B cell (primary cell): Measurements from ENCODE around the gene HYAL2. TPM values are rescaled to one million over a fixed set of nuclear protein-coding genes. Genes with fewer than 3 reads are reported as not detected.

Source experiments
- ATAC-seq: fragments of 200-7000 bp; cut with Tn5 transposase; one replicate; pipeline ENCODE4 v1.10.0; 2021; ENCODE audit warnings: low read depth, mild to moderate bottlenecking, moderate number of reproducible peaks, moderate library complexity
- CTCF ChIA-PET: fragments of 350-600 bp; sonication (Branson Sonifier 250); formaldehyde crosslinking; loops from one replicate; lab custom pipeline; 2021; ENCODE audit warnings: antibody characterized with exemption, inconsistent platforms; lab: Charles Lee
- POLR2A ChIA-PET: fragments of 350-600 bp; sonication (Branson Sonifier 250); formaldehyde crosslinking; loops from one replicate; lab custom pipeline; 2021; ENCODE audit warnings: antibody characterized with exemption; lab: Charles Lee
- DNase-seq: peaks from one replicate; pipeline ENCODE4 v3.0.0; 2013
- H2AFZ ChIP-seq: 2 replicates; pipeline ENCODE4 v1.6.1; 2012; ENCODE audit warnings: mild to moderate bottlenecking, low read depth, low read length; ENCODE audit not compliant: insufficient read depth, poor library complexity, severe bottlenecking
- H3K27ac ChIP-seq, 2 donors: 1 replicate in 1 of 2; 2 replicates in 1 of 2; pipeline ENCODE4 v1.5.1; 2012 to 2013; ENCODE audit warnings: low read length in 2 of 2, mild to moderate bottlenecking in 2 of 2, moderate library complexity in 1 of 2
- H3K27me3 ChIP-seq, 4 experiments: fragments of 200-600 bp in 1 of 4; sonication (generic) in 1 of 4; replicated peaks in 1 of 4; 1 replicate in 2 of 4; 2 replicates in 2 of 4; pipeline versions ENCODE4 v1.6.1 to v1.7.0; 2013 to 2016; ENCODE audit warnings: low read length in 3 of 4, mild to moderate bottlenecking in 2 of 4, mixed read lengths in 1 of 4, moderate library complexity in 1 of 4; ENCODE audit not compliant: insufficient read depth in 4 of 4, control insufficient read depth in 3 of 4; ENCODE audit errors: control extremely low read depth in 1 of 4
- H3K36me3 ChIP-seq, 2 experiments: replicated peaks in 1 of 2; 1 replicate in 1 of 2; 2 replicates in 1 of 2; pipeline versions ENCODE4 v1.6.1 to v1.7.1; 2013; ENCODE audit warnings: low read length in 1 of 2; ENCODE audit not compliant: insufficient read depth in 2 of 2, control insufficient read depth in 1 of 2; ENCODE audit errors: control extremely low read depth in 1 of 2, extremely low read depth in 1 of 2
- H3K4me1 ChIP-seq, 2 donors: fragments of 200-600 bp in 1 of 2; sonication (generic) in 1 of 2; 1 replicate in 1 of 2; 2 replicates in 1 of 2; pipeline versions ENCODE4 v1.5.1 to v1.6.1; 2013 to 2017; ENCODE audit warnings: low read length in 2 of 2; ENCODE audit not compliant: control insufficient read depth in 2 of 2, insufficient read depth in 2 of 2
- H3K4me2 ChIP-seq: replicated peaks from 2 replicates; pipeline ENCODE3; 2012; ENCODE audit warnings: mild to moderate bottlenecking, low read depth, low read length; ENCODE audit not compliant: poor library complexity, severe bottlenecking
- H3K4me3 ChIP-seq, 5 experiments: fragments of 200-600 bp in 1 of 5; sonication (generic) in 1 of 5; 1 replicate in 3 of 5; 2 replicates in 2 of 5; pipeline versions ENCODE4 v1.5.1 to v1.7.0; 2011 to 2016; ENCODE audit warnings: low read length in 4 of 5, mild to moderate bottlenecking in 4 of 5, low read depth in 2 of 5, control low read depth in 1 of 5, moderate library complexity in 1 of 5; ENCODE audit not compliant: insufficient read depth in 1 of 5; ENCODE audit errors: control extremely low read depth in 1 of 5, extremely low read depth in 1 of 5
- H3K79me2 ChIP-seq: fragments of 200-600 bp; sonication (generic); one replicate; pipeline ENCODE4 v1.6.0; 2016; ENCODE audit warnings: low read length; ENCODE audit not compliant: control insufficient read depth, insufficient read depth
- H3K9ac ChIP-seq: fragments of 200-600 bp; sonication (generic); 2 replicates; pipeline ENCODE4 v1.6.1; 2017; ENCODE audit warnings: mild to moderate bottlenecking, low read length, moderate library complexity
- H3K9me3 ChIP-seq, 3 donors: one replicate each; pipeline versions ENCODE4 v1.6.1 to v1.7.1; 2013; ENCODE audit warnings: low read length in 2 of 3; ENCODE audit not compliant: control insufficient read depth in 2 of 3, insufficient read depth in 1 of 3; ENCODE audit errors: control extremely low read depth in 1 of 3
- H4K20me1 ChIP-seq: 2 replicates; pipeline ENCODE4 v1.6.0; 2012; ENCODE audit warnings: mild to moderate bottlenecking, low read length; ENCODE audit not compliant: insufficient read depth, control insufficient read depth, poor library complexity, severe bottlenecking
- H3K27ac Mint-ChIP-seq: one replicate; pipeline ENCODE4 v1.8.0; 2021; ENCODE audit warnings: mixed read lengths
- H3K27me3 Mint-ChIP-seq: one replicate; pipeline ENCODE4 v1.8.0; 2021; ENCODE audit warnings: mixed read lengths
- H3K4me1 Mint-ChIP-seq: one replicate; pipeline ENCODE4 v1.8.0; 2021; ENCODE audit warnings: mixed read lengths
- H3K4me3 Mint-ChIP-seq: one replicate; pipeline ENCODE4 v1.8.0; 2021; ENCODE audit warnings: mixed read lengths
- H3K9me3 Mint-ChIP-seq: one replicate; pipeline ENCODE4 v1.8.0; 2022; ENCODE audit warnings: mixed read lengths; ENCODE audit not compliant: insufficient read depth
- EZH2 ChIP-seq: IDR thresholded peaks from 2 replicates; pipeline ENCODE4 v1.6.1; 2012; ENCODE audit warnings: borderline replicate concordance, low read depth, mild to moderate bottlenecking, moderate library complexity, low read length; ENCODE audit not compliant: insufficient read depth, poor library complexity, severe bottlenecking
- WGBS: methylation state at CpG from one replicate; pipeline ENCODE4 v1.1.5; 2013; ENCODE audit warnings: missing lambda C conversion rate; ENCODE audit not compliant: insufficient coverage; 5-methylcytosine and 5-hydroxymethylcytosine counted together
- intact Hi-C: fragments of 100-400 bp; cut with micrococcal nuclease; formaldehyde crosslinking; loops from one replicate; pipeline ENCODE4 v1.10.0; 2022
- polyA plus RNA-seq: library from polyadenylated mRNA; depleted of rRNA; stranded (reverse); fragments of >200 nt; gene quantifications from 2 replicates; pipeline ENCODE4 v1.2.3, GENCODE V29; 2012
- total RNA-seq, 2 donors: library from RNA; stranded (reverse); fragments of 120-200 nt in 1 of 2; gene quantifications; 1 replicate in 1 of 2; 2 replicates in 1 of 2; pipeline versions ENCODE4 v1.2.3 to v1.2.4, GENCODE V29; 2013 to 2022
- TF ChIP-seq, protein P1 (sequence below): fragments of 200-600 bp; IDR thresholded peaks from one replicate; pipeline ENCODE4 v1.8.0; 2022; ENCODE audit warnings: antibody characterized with exemption, mild to moderate bottlenecking

Gene HYAL2
- total and polyA plus RNA-seq, 2 donors (not counting 1 experiment from before 2014, with no cell fraction given) = 4.2 to 5.1 TPM

DNA sequence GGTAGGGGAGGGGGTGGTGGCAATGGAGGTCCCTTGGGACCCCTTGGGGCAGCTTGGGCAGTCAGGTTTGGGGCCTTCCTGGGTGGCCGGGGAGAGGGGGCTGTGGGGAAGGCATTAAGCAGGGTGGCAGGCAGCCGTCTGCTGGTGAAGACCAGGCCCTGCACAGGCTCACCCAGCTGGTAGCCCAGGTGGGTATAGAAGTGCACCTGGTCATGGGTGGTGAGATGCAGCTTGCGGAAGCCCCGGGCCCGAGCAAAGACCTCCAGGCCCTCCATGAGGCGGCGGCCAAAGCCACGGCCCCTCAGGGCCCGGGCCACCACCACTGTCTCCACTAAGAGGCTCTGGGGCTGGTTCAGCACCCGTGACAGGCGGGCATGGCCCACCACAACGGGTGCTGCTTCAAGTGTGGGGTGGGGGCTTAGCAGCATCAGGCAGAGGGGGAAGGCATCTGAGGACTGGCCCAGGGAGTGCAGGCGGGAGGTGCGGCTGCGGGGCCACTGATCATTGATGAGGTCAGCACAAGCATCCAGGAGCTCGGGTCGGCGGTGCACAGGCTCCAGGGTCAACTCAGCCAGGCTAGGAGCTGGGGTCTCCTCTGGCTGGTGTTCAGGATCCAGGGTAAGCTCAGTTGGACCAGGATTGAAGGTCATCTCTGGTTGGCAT lies 25.7 kb downstream of the HYAL2 start:
- intact Hi-C loops = loop anchor here (10.0 kb wide), 1 partner anchor 1088 kb away; the partner anchor contains the start of gene MANF
- H3K9ac ChIP-seq = no peak overlapping the region
- H3K27ac Mint-ChIP-seq = peak overlapping the region; percentile 15
- TF ChIP-seq, protein P1, sequence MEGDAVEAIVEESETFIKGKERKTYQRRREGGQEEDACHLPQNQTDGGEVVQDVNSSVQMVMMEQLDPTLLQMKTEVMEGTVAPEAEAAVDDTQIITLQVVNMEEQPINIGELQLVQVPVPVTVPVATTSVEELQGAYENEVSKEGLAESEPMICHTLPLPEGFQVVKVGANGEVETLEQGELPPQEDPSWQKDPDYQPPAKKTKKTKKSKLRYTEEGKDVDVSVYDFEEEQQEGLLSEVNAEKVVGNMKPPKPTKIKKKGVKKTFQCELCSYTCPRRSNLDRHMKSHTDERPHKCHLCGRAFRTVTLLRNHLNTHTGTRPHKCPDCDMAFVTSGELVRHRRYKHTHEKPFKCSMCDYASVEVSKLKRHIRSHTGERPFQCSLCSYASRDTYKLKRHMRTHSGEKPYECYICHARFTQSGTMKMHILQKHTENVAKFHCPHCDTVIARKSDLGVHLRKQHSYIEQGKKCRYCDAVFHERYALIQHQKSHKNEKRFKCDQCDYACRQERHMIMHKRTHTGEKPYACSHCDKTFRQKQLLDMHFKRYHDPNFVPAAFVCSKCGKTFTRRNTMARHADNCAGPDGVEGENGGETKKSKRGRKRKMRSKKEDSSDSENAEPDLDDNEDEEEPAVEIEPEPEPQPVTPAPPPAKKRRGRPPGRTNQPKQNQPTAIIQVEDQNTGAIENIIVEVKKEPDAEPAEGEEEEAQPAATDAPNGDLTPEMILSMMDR = no peak
- no peak for TF ChIP-seq EZH2
- 92% methylated on average over 16 of the region's 18 CpGs for WGBS
- no peak overlapping the region for H2AFZ ChIP-seq
- no peaks in the 10 kb centered on the region for H4K20me1 ChIP-seq
- H3K36me3 ChIP-seq = peaks cover 0 to 4% of the 10 kb centered on the region in 2 experiments
- no peak overlapping the region for H3K4me2 ChIP-seq
- ChIA-PET CTCF (interaction anchor here (0.9 to 1.0 kb wide), 2 partner anchors 28 to 66 kb away, joined by 3 read pairs; no protein-coding TSS in a partner anchor), POLR2A (no interaction called here)
- peaks cover 18% of the 10 kb centered on the region for H3K79me2 ChIP-seq
- no peak overlapping the region for H3K4me3 ChIP-seq
- peak; percentile 29 for DNase-seq
- no peaks in the 10 kb centered on the region for H3K27me3 ChIP-seq
- no peaks in the 10 kb centered on the region for H3K27me3 Mint-ChIP-seq
- no peak overlapping the region for H3K27ac ChIP-seq
- peaks cover 22 to 33% of the 10 kb centered on the region in 2 donors for H3K4me1 ChIP-seq
- no peaks in the 10 kb centered on the region for H3K9me3 ChIP-seq
- H3K4me3 Mint-ChIP-seq = peak overlapping the region; percentile 49
- peaks cover 42% of the 10 kb centered on the region for H3K4me1 Mint-ChIP-seq
- ATAC-seq = no peak
- no peaks in the 10 kb centered on the region for H3K9me3 Mint-ChIP-seq
